ENCODE results near the gene MUC20. TPM values are rescaled to one million over a fixed set of nuclear protein-coding genes. Genes with fewer than 3 reads are reported as not detected.

MUC20 gene
- polyA plus RNA-seq, 1 donor (not counting 4 experiments of a cell fraction or from before 2014, with no cell fraction given): 0.21 TPM

DNA sequence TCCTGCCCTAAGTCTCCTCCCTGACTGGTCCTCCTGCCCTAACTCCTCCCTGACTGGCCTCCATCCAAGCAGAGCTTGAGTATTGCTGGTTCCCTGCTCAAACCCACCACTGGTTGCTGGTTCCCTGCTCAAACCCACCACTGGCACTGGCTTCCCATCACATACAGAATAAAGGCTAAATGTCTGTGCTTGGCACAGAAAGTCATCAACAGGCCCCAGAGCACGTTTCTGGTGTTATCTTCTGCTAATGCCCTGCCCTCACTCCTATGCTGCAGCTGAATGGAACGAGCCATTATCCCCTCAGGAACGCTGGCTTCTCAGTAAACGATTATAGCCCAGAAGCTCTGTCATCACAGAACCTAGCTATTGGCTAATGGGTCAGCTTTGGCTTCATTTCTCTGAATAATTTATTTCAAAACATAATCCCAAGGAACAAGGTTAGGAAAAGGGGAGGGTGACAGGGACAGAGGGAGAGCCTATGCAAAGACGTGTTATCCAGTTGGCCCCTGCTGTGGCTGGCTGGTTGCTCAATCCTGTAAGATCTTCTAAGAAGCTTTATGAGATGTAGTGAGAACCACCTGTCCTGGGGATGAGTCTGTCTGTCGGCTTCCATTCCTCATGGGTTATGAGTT is 6.3 kb upstream of the MUC20 start:
- H3K27me3 ChIP-seq (ENCODE audit: control insufficient read depth, extremely low read depth, insufficient read depth, low read length): peaks cover 20% of the 10 kb centered on the region
- no peak overlapping the region for H3K27ac ChIP-seq (ENCODE audit: control insufficient read depth, insufficient read depth, low read length)
- H3K9me1 ChIP-seq (ENCODE audit: control insufficient read depth, extremely low read depth, insufficient read depth, low read length): no peaks in the 10 kb centered on the region
- DNase-seq (ENCODE audit: low read depth, low spot score) (no peak), FAIRE-seq (no peak)
- H2AFZ ChIP-seq (ENCODE audit: control insufficient read depth, low read length): no peak overlapping the region
- TF ChIP-seq, protein P1, sequence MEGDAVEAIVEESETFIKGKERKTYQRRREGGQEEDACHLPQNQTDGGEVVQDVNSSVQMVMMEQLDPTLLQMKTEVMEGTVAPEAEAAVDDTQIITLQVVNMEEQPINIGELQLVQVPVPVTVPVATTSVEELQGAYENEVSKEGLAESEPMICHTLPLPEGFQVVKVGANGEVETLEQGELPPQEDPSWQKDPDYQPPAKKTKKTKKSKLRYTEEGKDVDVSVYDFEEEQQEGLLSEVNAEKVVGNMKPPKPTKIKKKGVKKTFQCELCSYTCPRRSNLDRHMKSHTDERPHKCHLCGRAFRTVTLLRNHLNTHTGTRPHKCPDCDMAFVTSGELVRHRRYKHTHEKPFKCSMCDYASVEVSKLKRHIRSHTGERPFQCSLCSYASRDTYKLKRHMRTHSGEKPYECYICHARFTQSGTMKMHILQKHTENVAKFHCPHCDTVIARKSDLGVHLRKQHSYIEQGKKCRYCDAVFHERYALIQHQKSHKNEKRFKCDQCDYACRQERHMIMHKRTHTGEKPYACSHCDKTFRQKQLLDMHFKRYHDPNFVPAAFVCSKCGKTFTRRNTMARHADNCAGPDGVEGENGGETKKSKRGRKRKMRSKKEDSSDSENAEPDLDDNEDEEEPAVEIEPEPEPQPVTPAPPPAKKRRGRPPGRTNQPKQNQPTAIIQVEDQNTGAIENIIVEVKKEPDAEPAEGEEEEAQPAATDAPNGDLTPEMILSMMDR (optimal IDR thresholded peaks at IDR 0.05 in 1 of 3, IDR thresholded peaks at IDR 0.05 in 1 of 3, conservative IDR thresholded peaks at IDR 0.05 in 1 of 3; ENCODE audit: extremely low read depth in 1 of 3, insufficient read depth in 2 of 3, low read length in 3 of 3): no peak
- no peak for TF ChIP-seq EZH2 (IDR thresholded peaks at IDR 0.05; ENCODE audit: low read length)
- no peaks in the 10 kb centered on the region for H3K9me3 ChIP-seq (ENCODE audit: control insufficient read depth, low read depth, low read length)
- H3K4me1 ChIP-seq (ENCODE audit: control insufficient read depth, extremely low read depth, insufficient read depth, low read length): peaks cover 7% of the 10 kb centered on the region
- dilution Hi-C loops (cut with MboI; ENCODE audit: extremely low pct_ligation_motif_present, low sequenced_read_pairs): no loop called here
- H3K36me3 ChIP-seq (ENCODE audit: control insufficient read depth in 2 of 2, extremely low read depth in 1 of 2, insufficient read depth in 2 of 2, low read length in 2 of 2): no peaks in the 10 kb centered on the region
- no peaks in the 10 kb centered on the region for H4K20me1 ChIP-seq (ENCODE audit: control insufficient read depth, extremely low read depth, insufficient read depth, low read length)
- no peak overlapping the region for H3K4me2 ChIP-seq (ENCODE audit: control insufficient read depth, extremely low read depth, insufficient read depth, low read depth, low read length)
- H3K4me3 ChIP-seq (ENCODE audit: control insufficient read depth in 2 of 3, extremely low read depth in 1 of 3, insufficient read depth in 2 of 3, low read depth in 1 of 3, low read length in 3 of 3): no peak overlapping the region
- no peak overlapping the region for H3K9ac ChIP-seq (ENCODE audit: control insufficient read depth, extremely low read depth, insufficient read depth, low read length)
- H3K79me2 ChIP-seq (ENCODE audit: control insufficient read depth, insufficient read depth, low read length): no peaks in the 10 kb centered on the region

DNA sequence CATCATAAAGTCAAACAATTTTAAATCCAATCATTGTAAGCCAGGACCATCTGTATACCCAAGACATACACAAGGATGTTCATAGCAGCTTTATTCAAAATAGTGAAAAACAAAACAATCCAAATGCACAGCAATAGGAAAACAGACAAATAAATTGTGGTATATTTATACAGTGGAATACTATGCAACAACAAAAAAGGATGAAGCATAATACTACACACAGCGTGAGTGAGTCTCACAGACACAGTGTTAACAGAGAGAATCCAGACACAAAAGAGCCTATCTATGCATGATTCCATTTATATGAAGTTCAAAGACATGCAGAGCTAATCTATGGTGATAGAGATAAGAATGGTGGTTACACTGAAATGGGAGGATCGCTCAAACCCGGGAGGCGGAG is 5.6 kb upstream of the MUC20 start:
- H3K27me3 ChIP-seq (ENCODE audit: control insufficient read depth, extremely low read depth, insufficient read depth, low read length): peaks cover 21% of the 10 kb centered on the region
- no peaks in the 10 kb centered on the region for H3K79me2 ChIP-seq (ENCODE audit: control insufficient read depth, insufficient read depth, low read length)
- DNase-seq (ENCODE audit: low read depth, low spot score): no peak
- TF ChIP-seq, protein P1 (optimal IDR thresholded peaks at IDR 0.05 in 1 of 3, IDR thresholded peaks at IDR 0.05 in 1 of 3, conservative IDR thresholded peaks at IDR 0.05 in 1 of 3; ENCODE audit: extremely low read depth in 1 of 3, insufficient read depth in 2 of 3, low read length in 3 of 3): no peak
- TF ChIP-seq EZH2 (IDR thresholded peaks at IDR 0.05; ENCODE audit: low read length): no peak
- H3K36me3 ChIP-seq (ENCODE audit: control insufficient read depth in 2 of 2, extremely low read depth in 1 of 2, insufficient read depth in 2 of 2, low read length in 2 of 2): no peaks in the 10 kb centered on the region
- H3K9me1 ChIP-seq (ENCODE audit: control insufficient read depth, extremely low read depth, insufficient read depth, low read length): no peaks in the 10 kb centered on the region
- H3K9ac ChIP-seq (ENCODE audit: control insufficient read depth, extremely low read depth, insufficient read depth, low read length): no peak overlapping the region
- H2AFZ ChIP-seq (ENCODE audit: control insufficient read depth, low read length): no peak overlapping the region
- no peak overlapping the region for H3K27ac ChIP-seq (ENCODE audit: control insufficient read depth, insufficient read depth, low read length)
- peaks cover 7% of the 10 kb centered on the region for H3K4me1 ChIP-seq (ENCODE audit: control insufficient read depth, extremely low read depth, insufficient read depth, low read length)
- no peaks in the 10 kb centered on the region for H4K20me1 ChIP-seq (ENCODE audit: control insufficient read depth, extremely low read depth, insufficient read depth, low read length)
- no peaks in the 10 kb centered on the region for H3K9me3 ChIP-seq (ENCODE audit: control insufficient read depth, low read depth, low read length)
- H3K4me3 ChIP-seq (ENCODE audit: control insufficient read depth in 2 of 3, extremely low read depth in 1 of 3, insufficient read depth in 2 of 3, low read depth in 1 of 3, low read length in 3 of 3): no peak overlapping the region
- no peak overlapping the region for H3K4me2 ChIP-seq (ENCODE audit: control insufficient read depth, extremely low read depth, insufficient read depth, low read depth, low read length)
- dilution Hi-C loops (cut with MboI; ENCODE audit: extremely low pct_ligation_motif_present, low sequenced_read_pairs): no loop called here
- FAIRE-seq: no peak

Measured in keratinocyte (primary cell).